GM21619 (cell line): ENCODE results near the gene PADI1.

Experiments used
- ATAC-seq: cut with Tn5 transposase; IDR thresholded peaks from one replicate; pipeline ENCODE4 v1.9.1; 2021; ENCODE audit not compliant: unreplicated experiment

Gene PADI1

GRCh38 chr1:17270891-17271765, 66.2 kb downstream of the PADI1 start:
- ATAC-seq, result no peak

- no peak for ATAC-seq
These were observed 67.1 kb downstream of the PADI1 start for GRCh38 chr1:17272066-17272465.

- ATAC-seq, result no peak
These were observed 67.7 kb downstream of the PADI1 start for GRCh38 chr1:17272646-17273045.

GRCh38 chr1:17273096-17273495, 68.2 kb downstream of the PADI1 start:
- ATAC-seq, result no peak

DNA sequence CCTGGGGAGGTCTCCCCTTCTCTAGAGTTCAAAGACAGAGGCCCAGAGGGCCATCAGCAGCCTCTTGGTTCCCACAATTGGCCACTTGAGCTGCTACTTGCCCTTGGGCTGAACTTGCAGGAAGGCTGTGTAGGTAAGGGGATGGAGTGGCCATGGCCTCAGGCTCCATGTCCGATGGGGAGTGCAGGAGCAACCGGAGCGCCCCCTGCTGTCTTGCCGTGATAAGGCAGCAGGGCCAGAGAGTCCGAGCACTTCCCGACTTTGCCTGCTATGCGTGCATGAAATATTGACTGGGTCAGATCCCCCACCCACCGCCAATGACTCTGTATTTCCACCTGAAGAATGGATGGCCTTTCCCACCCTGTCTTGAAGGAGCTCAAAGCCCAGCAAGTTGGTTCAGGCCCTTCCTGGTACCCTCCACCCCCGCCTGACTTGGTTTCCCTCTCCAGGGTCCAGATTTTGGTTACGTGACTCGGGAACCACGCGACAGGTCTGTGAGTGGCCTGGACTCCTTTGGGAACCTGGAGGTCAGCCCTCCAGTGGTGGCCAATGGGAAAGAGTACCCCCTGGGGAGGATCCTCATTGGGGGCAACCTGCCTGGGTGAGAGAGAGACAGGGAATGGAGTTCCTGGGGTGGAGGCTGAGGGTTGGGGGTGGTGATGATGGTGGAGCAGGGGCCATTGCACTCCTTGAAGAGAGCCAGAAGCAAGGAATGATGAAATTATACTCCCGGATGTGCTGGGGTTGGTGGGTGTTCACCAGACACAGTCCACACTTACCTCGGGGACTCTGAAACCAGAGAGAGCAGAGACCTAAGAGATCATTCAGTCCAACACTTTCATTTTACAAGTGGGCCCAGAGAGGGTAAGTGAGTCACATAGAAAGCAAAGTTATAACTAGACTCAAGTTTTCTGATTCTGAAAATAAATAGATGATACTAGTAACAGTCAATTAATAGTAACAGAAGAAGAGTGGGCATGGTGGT, 69.5 kb downstream of the PADI1 start:
- ATAC-seq, result no peak

GRCh38 chr1:17276568-17276967, 71.6 kb downstream of the PADI1 start:
- no peak for ATAC-seq

- ATAC-seq, result no peak
These were observed 72.7 kb downstream of the PADI1 start for GRCh38 chr1:17277511-17278159.

- no peak for ATAC-seq
These were observed 74.3 kb downstream of the PADI1 start for GRCh38 chr1:17278996-17279830.

DNA sequence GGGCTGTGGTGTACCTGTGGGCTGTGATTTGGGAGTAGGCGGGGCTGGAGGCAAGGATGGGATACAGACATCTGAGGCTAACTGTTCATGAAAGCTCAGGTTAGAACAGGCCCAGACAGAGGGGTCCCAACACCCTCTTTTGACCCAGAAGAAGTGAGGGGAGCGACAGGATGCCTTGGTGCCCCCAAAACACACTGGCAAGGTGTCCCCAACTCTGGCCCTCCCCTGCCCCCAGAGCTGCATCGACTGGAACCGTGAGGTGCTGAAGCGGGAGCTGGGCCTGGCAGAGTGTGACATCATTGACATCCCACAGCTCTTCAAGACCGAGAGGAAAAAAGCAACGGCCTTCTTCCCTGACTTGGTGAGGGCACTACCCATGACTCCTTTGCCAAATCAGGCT, 75.5 kb downstream of the PADI1 start:
- ATAC-seq, result no peak

- ATAC-seq, result no peak
These were observed 76.0 kb downstream of the PADI1 start for GRCh38 chr1:17280894-17281293.

- ATAC-seq, result no peak
These were observed 76.8 kb downstream of the PADI1 start for GRCh38 chr1:17281775-17282181.

GRCh38 chr1:17282836-17283235, 77.9 kb downstream of the PADI1 start:
- ATAC-seq, result no peak

DNA sequence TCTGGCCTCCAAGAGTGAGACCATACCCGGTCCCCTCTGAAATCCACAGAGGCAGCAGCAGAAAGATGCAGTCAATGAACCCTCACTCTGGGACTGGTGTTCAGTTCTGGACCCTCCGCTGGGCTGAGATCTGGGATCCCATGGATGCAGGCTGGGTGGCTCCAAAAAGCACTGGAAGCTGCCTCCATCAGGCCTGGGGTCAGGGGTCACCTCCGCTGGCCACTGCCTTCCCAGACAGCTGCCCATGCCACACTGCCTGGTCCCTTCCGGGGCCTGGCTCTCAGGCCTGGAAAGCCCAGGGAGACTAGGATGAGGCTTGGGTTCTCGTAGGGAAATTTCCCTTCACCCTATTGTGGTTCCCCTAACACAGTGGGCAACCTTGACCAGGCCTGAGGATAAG, 81.7 kb downstream of the PADI1 start:
- ATAC-seq, result no peak

GRCh38 chr1:17287130-17287776, 82.3 kb downstream of the PADI1 start:
- ATAC-seq, result no peak

DNA sequence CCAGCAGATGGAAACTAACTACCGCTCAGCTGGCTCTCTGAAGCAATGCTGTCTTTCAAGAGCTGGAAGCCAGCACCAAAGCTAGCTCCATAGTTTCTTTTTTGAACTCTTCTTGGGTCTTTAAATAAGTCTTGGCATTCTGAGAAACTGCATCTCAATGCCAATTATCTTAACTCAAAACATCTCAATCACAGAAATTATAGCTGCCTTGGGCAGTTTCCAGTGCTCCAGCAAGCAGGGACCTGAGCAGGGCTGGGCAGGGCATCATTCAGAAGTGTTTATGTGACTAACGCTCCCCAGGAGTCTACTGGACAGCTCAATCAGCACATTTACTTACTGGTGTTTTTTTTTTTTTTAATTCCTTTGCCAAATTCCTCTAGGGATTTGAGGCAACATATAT, 84.8 kb downstream of the PADI1 start:
- ATAC-seq, result no peak

DNA sequence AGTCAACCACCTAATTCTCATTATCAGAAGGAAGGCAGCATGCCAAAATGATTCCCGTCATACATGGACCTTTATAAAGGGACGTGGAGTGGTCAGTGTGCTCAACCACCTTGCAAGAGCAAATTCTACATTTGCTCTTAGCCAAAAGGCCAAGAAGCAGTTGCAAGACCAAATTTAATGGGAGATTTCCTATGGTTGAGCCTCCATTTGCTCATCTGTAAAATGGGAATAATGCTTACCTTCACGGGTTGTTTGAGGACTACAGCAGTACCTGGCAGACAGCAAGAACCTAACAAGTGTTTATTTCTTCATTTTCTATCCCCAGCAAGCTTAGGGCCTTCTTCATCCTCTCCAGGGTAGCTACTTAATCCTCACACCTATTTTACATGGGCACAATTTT, 85.6 kb downstream of the PADI1 start:
- no peak for ATAC-seq

DNA sequence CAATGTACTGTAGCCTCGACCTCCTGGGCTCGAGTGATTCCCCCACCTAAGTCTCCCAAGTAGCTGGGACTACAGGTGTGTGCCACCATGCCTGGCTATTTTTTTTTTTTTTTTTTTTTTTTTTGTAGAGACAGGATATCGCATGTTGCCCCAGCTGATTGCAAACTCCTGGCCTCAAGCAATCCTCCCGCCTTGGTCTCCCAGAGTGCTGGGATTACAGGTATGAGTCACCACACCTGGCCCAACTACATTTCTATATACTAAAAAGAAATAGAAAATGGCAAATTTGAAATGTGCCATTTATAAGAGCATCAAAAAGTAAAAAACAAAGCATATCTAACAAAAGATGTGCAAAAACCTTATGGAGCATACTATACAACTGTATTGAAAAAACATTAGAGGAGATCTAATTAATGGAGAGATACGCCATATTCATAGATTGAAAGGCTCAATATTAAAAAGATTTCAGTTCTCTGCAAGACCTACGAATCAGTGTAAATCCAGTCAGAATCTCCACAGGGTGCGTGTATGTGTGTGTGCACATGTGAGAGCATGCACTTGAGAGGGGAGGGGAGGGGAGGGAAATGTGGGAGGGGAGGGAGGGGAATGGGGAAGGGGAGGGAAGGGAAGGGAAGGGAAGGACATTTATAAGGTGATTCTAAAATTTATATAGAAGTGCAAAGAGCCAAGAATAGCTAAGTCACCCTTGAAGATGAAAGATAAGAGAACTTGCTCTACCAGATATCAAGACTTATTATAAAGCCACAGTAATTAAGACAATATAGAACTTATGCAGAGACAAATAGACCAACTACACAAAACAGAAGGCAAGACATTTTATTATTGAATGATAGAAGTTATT, 87.6 kb downstream of the PADI1 start:
- ATAC-seq, result no peak

GRCh38 chr1:17293681-17294425, 88.9 kb downstream of the PADI1 start:
- ATAC-seq, result no peak
